K562 (cell line): Measurements from ENCODE around the gene WDCP. TPM values are rescaled to one million over a fixed set of nuclear protein-coding genes. Genes with fewer than 3 reads are reported as not detected.

Source experiments
- BCLAF1 ChIP-seq, 2 experiments: fragments of 450-650 bp in 1 of 2; IDR thresholded peaks; 2 replicates each; pipeline ENCODE4 v1.6.1; 2011 to 2017; ENCODE audit warnings: low read depth in 2 of 2, antibody characterized with exemption in 1 of 2, borderline replicate concordance in 1 of 2, low read length in 1 of 2, mild to moderate bottlenecking in 1 of 2, mixed read lengths in 1 of 2; ENCODE audit not compliant: control insufficient read depth in 1 of 2
- BCOR ChIP-seq: fragments of 450-650 bp; IDR thresholded peaks from 2 replicates; pipeline ENCODE4 v1.6.1; 2016
- FOS ChIP-seq: IDR thresholded peaks from 3 replicates; pipeline ENCODE4 v1.6.1; 2011; ENCODE audit not compliant: insufficient read length; ENCODE audit errors: extremely low read depth
- MAFK ChIP-seq: IDR thresholded peaks from 2 replicates; pipeline ENCODE4 v1.6.1; 2011; ENCODE audit warnings: low read length, improper control_type of control experiment
- NBN ChIP-seq: fragments of 450-650 bp; IDR thresholded peaks from 2 replicates; pipeline ENCODE4 v1.6.1; 2016; ENCODE audit warnings: low read depth, mild to moderate bottlenecking
- NCOR1 ChIP-seq: fragments of 450-650 bp; IDR thresholded peaks from 2 replicates; pipeline ENCODE4 v1.6.1; 2016; ENCODE audit warnings: mild to moderate bottlenecking, moderate library complexity
- NR0B1 ChIP-seq: fragments of 450-650 bp; IDR thresholded peaks from one replicate; pipeline ENCODE4 v1.6.1; 2018; ENCODE audit warnings: mild to moderate bottlenecking, moderate library complexity; ENCODE audit not compliant: partially characterized antibody
- NR2C1 ChIP-seq, 2 experiments: fragments of 450-650 bp; IDR thresholded peaks; 2 replicates each; pipeline ENCODE4 v1.6.1; 2017; ENCODE audit warnings: mild to moderate bottlenecking in 2 of 2, antibody characterized with exemption in 1 of 2, inconsistent platforms in 1 of 2, missing compliant biosample characterization in 1 of 2, missing genetic modification characterization in 1 of 2
- OTX1 ChIP-seq: fragments of 450-650 bp; formaldehyde crosslinking; IDR thresholded peaks from 2 replicates; pipeline ENCODE4 v1.4.0; 2022; ENCODE audit warnings: mild to moderate bottlenecking
- POLR2B ChIP-seq: fragments of 450-650 bp; IDR thresholded peaks from 2 replicates; pipeline ENCODE4 v1.6.1; 2018; ENCODE audit warnings: low read depth; ENCODE audit not compliant: partially characterized antibody
- RAD51 ChIP-seq: fragments of 450-650 bp; IDR thresholded peaks from 2 replicates; pipeline ENCODE4 v1.7.1; 2016; ENCODE audit warnings: low read depth, mild to moderate bottlenecking, borderline replicate concordance
- RBM15 ChIP-seq: fragments of 200-400 bp; formaldehyde crosslinking; IDR thresholded peaks from 2 replicates; pipeline ENCODE4 v1.6.1; 2018; ENCODE audit warnings: mild to moderate bottlenecking, low read length, moderate library complexity; ENCODE audit not compliant: insufficient read depth
- VEZF1 ChIP-seq: fragments of 200-800 bp; sonication (Bioruptor generic); IDR thresholded peaks from 2 replicates; pipeline ENCODE4 v1.6.1; 2017; ENCODE audit warnings: missing genetic modification characterization, missing compliant biosample characterization
- ZBTB11 ChIP-seq, 3 experiments: fragments of 200-800 bp in 1 of 3; fragments of 250-450 bp in 1 of 3; fragments of 450-650 bp in 1 of 3; sonication (Bioruptor Pico) in 1 of 3; sonication (Bioruptor generic) in 1 of 3; formaldehyde crosslinking in 1 of 3; IDR thresholded peaks; 2 replicates each; pipeline versions ENCODE4 v1.6.1 to v1.8.0; 2016 to 2022; ENCODE audit warnings: mild to moderate bottlenecking in 2 of 3, missing genetic modification characterization in 2 of 3, missing compliant biosample characterization in 1 of 3, moderate library complexity in 1 of 3
- ZNF79 ChIP-seq: fragments of 250-450 bp; sonication (Bioruptor Pico); IDR thresholded peaks from 2 replicates; pipeline ENCODE4 v1.4.0; 2020; ENCODE audit warnings: low read depth, mild to moderate bottlenecking, moderate library complexity
- polyA plus RNA-seq, 8 experiments: library from polyadenylated mRNA; depleted of rRNA in 4 of 8; stranded (reverse) in 5 of 8; unstranded in 3 of 8; fragments of >200 nt; fragmentation: Nextera tagmentation in 2 of 8; fragmentation: Illumina TruSeq in 1 of 8; extraction: Ambion mirVana in 2 of 8; extraction: Trizol in 1 of 8; gene quantifications; 2 replicates each; pipeline versions ENCODE4 v1.2.1 to v1.2.3, GENCODE V29; 2011 to 2014; ENCODE audit warnings: inconsistent platforms in 1 of 8, missing spikeins in 1 of 8
- total RNA-seq, 7 experiments: library from RNA; depleted of rRNA in 6 of 7; stranded (reverse); fragments of >200 nt in 6 of 7; fragmentation: Illumina TruSeq in 2 of 7; extraction: Trizol in 2 of 7; gene quantifications; 2 replicates each; pipeline versions ENCODE4 v1.2.1 to v1.2.3, GENCODE V29; 2011 to 2021; ENCODE audit warnings: low replicate concordance in 1 of 7

Gene WDCP
- total and polyA plus RNA-seq, 9 of the 15 experiments (the other 6 are each of a cell fraction or from before 2014, with no cell fraction given): 10.1 to 41.4 (median 21.8) TPM

- TF ChIP-seq NCOR1 (0 out of 2 replicates have a peak, but pooled peaks have one; percentile 23), FOS (no peak), RAD51 (no peak), NR2C1 (IDR thresholded peaks at IDR 0.05) (no peak), NR2C1 (tag; IDR thresholded peaks at IDR 0.05) (0 out of 2 replicates have a peak, but pooled peaks have one; percentile 14), NR0B1 (no peak), VEZF1 (CRISPR knock-in tag) (peak; percentile 76), NBN (no peak), RBM15 (no peak), ZNF79 (CRISPR knock-in tag) (no peak), POLR2B (no peak), BCLAF1 (IDR thresholded peaks at IDR 0.05; ENCODE audit: borderline replicate concordance in 1 of 2, control insufficient read depth in 1 of 2, low read depth in 2 of 2, low read length in 1 of 2) (no peak), BCOR (peak; percentile 7; the same call in 1 of the 2 replicates), MAFK (no peak), OTX1 (CRISPR knock-in tag) (no peak), ZBTB11 (CRISPR knock-in tag; IDR thresholded peaks at IDR 0.05) (peak in 1 of 3 experiments; percentile 5; a peak in 2 of 6 replicates)
These were observed 36.6 kb upstream of the WDCP start (continued) for GRCh38 chr2:24083567-24084385.
